GM18519 (cell line): ENCODE measurements around the gene CCDC194.

Experiments used
- ATAC-seq: cut with Tn5 transposase; IDR thresholded peaks from one replicate; pipeline ENCODE4 v1.9.1; 2021; ENCODE audit warnings: mild to moderate bottlenecking, moderate library complexity; ENCODE audit not compliant: unreplicated experiment, low FRiP score

Gene CCDC194, protein sequence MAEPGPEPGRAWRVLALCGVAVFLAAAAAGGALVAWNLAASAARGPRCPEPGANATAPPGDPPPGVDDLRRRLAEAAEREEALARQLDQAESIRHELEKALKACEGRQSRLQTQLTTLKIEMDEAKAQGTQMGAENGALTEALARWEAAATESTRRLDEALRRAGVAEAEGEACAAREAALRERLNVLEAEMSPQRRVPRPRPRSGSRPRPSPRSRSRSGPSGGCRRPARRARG

DNA sequence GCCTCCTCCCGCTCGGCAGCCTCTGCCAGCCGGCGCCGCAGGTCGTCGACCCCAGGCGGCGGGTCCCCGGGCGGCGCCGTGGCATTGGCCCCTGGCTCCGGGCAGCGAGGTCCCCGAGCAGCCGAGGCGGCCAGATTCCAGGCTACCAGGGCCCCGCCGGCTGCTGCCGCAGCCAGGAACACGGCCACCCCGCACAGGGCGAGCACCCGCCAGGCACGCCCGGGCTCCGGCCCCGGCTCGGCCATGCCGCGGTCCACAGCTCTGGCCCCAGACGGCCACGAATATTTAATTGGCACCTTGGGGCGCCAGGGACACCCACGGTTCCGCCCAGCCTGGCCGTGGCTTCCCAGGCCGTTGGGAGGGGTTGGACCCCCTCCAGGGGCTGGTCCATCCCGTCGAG is at the start of gene CCDC194:
TSS of gene CCDC194 (minus strand) at position 283 of the 400 bp plus-strand sequence. CDS start at position 245, 38 bp downstream.
- no peak for ATAC-seq

DNA sequence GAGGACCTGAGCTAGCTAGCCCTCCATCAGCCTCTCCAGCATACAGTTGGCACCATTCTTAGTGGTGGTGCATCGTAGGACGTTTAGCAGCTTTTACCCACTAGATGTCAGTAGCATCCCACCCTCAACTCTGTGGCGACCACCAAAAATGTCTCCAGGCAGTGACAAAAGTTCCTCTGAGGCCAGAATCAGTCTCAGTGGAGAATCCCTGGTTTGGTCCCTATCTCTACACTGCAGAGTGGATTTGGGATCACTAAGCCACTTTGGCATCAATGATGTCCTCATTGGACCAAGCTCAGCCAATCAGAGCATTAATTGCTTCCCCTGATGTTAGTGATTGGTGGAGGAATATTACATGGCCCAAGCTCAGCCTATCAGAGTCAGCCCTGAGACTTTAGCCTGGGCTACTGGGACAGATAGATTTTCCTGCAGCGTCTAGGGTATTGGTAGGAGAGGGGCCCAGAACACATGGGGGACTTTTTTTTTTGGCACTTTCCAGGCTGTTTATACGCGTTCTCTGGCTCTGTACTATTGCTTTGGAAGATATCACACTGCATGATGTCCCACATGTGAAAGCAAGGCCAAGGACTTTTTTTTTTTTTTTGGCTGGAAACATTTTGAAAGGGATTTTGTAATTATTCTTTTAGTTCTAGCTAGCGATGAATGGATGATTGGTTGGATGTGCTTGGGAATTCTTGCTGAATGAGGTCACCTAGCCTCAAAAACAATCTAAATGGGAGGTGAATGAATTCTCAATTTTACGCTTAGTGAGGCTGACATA is 47.4 kb upstream of the CCDC194 start:
- no peak for ATAC-seq

DNA sequence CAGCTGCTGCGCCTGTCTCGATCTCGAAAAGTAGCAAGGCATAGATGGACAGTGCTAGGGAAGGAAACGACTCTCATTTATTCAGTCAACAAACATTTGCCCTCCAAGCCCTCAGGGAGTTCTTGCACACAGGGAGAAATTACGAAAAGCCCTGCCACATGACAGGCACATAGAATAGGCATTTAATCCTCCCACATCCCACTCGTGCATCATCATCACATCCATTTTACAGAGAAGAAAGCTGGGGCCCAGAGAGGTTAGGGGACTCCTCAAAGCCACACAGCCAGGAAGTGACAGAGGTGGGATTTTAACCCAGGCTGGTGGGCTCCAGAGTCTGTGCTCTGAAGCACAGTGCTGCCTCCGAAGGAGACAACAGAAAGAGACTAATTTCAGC is 42.9 kb upstream of the CCDC194 start:
- no peak for ATAC-seq

DNA sequence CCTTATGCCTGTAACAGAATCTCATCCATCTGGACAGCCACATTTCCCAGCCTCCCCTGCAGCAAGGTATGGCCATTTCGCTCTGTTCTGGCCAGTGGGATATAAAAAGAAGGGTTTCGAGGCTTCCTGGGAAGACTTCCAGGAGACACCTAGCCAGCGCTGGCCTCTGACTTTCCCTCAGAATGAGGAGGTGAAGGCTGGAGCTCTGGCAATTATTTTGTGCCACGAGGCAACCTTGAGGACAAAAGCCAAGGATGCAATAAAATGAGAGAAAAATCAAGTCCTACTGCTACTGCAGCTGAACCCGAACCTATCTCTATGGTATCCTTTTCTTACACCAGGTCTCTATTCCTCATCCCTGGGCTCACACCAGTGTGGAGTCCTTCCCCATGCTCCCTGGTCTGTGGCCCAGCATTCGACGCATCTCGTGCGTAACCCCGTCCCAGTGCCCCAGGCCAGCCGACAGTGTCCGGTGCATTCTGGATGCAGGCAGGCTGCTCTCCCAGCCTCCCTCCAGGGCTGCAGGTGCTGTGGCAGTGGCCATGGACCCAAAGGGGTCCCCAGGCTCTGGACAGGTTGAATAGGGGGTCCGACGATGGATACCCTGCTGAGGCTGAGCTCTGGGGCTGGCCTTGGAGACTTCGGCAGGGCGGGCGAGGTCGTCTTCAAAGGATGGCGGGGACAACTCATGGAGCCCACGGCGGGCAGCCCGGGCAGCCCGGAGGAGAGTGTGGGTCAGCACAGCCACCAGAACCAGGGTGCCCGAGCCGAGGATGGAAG is 42.3 kb upstream of the CCDC194 start:
- no peak for ATAC-seq

DNA sequence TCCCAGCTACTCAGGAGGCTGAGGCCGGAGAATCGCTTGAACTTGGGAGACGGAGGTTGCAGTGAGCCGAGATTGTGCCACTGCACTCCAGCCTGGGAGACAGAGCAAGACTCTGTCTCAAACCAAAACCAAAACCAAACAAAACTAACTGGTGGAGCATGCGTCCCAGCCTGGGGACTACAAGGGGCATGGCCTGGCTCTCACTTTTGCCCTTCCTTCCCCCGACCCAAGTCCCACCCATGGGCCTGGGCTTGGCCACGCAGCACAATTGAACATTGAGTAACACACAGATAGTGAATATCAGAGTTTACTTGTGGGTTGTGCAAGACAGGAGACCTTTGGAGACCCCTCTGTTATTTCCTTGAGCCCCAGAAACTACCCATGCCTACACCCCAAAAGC is 41.2 kb upstream of the CCDC194 start:
- ATAC-seq = no peak

DNA sequence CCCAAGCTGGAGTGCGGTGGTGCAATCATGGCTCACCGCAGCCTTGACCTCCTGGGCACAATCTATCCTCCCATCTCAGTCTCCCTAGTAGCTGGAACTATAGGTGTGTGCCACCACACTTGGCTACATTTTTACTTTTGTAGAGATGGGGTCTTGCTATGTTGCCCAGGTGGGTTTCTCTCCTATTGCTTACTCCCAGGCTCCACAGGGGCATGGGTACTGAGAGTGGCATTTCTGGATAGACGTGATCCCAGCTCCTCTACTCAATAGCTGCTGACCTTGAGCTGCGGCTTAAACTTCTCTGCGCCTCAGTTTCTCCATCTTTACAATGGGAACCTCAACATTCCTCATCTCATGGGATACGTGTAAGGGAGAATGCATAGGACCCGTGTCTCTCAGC is 37.4 kb upstream of the CCDC194 start:
- no peak for ATAC-seq

DNA sequence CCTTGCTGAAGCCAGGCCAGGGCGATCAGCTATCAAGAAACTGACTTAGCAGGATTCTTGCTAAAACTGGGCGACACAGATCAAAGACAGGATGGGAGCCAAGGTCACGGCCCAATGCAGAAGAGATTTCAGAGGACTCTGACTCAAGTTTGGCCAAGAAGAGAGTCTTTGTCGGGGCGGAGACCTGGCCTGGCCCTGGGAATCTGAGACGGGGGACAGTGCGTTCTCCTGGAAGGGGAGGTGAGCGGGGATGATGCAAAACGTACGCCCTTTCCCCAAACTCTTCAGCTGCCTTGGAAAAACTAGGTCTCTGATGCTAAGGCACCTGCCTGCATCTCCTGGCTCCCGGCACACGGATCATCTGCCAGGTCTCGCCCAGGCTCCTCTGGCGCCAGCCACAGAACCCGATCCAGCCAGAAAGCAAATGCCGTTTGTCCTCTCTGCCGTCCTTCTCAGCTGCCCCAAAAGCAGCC is 35.7 kb upstream of the CCDC194 start:
- ATAC-seq = no peak

DNA sequence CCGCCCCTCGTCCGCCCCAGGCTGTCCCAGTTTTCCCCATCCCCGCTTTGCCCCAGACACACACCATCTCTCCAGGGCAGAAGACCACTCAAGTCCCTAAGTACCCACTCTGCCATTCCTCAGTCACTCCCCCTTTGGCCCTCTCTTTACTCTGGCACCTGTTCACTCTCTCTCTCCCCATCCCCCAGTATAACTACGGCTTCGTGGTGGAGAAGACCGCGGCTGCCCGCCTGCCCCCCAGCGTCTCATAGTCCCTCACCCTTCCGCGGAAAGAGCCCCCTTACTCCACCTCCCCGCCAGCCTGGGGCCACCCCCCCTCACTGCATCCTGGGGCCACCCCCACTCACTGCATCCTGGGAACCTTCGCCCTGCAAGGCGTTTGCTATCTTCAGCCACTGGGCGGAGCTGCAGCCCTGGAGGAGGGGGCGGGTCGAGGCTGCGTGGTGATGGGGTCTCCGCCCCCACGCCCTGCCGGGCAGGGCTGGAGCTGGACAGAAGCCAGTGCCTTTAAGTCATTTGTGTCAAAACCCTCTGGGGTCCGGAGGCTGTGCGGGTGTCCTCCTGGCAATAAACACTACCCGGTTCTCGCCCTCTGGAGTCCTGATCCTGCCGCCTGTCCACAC is 30.9 kb upstream of the CCDC194 start:
- no peak for ATAC-seq

DNA sequence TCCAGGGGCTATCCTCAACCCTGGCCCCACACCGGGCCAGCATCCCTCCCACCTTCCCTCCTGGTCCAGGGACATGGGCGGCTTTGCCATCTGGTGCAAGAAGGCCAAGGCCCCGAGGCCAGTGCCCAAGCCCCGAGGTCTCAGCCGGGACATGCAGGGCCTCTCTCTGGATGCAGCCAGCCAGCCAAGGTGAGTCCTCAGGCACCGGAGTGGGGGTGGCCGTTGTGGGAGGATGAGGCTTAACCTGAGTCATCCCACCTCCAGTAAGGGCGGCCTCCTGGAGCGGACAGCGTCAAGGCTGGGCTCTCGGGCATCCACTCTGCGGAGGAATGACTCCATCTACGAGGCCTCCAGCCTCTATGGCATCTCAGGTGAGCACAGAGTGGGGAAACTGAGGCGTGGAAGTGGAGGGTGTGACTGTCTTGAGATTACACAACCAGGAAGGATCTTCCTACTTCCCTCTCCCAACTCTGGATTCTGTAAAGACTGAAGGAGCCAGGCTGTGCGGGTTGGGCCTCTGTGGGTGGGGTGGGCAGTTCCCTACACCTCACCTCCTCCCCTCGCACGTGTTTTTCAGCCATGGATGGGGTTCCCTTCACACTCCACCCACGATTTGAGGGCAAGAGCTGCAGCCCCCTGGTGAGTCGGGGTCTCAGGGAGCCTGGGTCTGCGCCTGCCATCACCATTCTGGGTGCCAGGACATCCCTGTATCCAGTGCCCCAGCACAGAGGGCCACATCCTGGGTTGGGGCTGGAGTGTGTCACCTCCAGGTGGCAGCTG is 29.6 kb upstream of the CCDC194 start:
- ATAC-seq = no peak

DNA sequence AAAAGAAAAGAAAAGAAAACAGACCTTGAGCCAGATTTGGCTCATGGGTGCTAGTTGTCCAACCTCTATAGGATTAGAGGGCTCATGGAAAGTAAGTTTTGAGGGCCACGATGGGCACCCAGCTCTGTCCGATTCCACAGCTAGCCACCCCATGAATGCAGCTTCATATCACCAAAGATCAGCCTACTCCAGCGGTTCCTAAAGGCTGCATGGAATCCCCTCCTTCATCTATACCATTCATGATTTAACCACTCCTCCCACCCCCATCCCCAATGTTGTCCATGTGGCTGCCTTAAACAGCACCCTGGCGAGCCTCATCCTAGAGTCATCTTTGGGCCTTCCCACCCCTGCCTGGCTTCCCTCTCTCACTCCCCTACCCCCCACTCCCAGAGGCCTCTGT is 27.9 kb upstream of the CCDC194 start:
- no peak for ATAC-seq

DNA sequence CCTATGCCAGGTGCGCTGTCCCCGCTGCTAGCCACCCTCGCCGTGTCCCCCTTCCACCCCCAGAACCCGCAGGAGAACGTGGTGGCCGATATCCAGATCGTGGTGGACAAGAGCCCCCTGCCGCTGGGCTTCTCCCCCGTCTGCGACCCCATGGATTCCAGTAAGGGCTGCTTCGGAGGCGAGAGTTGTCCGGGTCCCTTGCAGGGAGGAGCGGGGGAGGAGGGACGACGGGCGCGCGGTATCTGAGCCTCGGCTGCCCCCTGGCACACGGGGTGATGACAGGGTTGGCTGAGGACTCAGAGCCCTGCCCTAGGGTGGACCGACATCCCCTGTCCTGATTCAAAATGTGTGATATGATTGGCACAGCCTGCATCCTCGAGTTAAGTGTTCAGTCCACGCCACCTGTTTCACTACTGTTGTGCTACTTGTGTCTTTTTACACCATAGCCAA is 26.5 kb upstream of the CCDC194 start:
- no peak for ATAC-seq

DNA sequence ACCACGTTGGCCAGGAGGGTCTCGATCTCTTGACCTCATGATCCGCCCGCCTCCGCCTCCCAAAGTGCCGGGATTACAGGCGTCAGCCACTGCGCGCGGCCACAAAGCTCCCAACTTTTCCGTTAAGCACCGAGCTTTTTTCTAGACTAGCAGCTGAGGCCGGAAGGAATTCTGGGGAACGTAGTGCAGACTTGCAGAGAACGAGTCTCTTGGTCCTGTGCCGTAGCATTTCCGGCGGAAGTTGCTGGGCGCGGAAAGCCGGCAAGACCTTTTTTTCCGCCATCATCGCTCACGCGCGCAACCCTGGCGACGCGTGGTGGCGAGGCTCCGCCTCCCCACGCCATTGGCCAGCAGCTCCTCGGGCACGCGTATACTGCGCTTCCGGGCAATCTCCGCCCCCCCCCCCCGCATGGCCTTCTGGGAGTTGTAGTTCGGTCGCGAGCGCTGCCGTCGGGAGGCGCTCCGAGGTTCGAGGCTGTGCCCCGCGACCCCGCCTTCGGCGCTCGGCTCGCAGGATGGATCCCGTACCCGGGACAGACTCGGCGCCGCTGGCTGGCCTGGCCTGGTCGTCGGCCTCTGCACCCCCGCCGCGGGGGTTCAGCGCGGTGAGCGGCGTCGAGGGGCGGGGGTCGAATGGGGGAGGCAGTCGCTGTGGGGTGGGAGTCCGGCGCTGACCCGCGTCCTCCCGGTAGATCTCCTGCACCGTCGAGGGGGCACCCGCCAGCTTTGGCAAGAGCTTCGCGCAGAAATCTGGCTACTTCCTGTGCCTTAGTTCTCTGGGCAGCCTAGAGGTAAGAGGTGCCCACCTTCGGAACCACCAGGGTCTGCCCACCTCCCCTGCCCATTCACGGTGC is 25.9 kb upstream of the CCDC194 start, which contains the start of gene MVB12A:
TSS of gene MVB12A (plus strand) at position 427 of the 854 bp plus-strand sequence. CDS start at position 516, 89 bp downstream.
- peak; percentile 77 for ATAC-seq

DNA sequence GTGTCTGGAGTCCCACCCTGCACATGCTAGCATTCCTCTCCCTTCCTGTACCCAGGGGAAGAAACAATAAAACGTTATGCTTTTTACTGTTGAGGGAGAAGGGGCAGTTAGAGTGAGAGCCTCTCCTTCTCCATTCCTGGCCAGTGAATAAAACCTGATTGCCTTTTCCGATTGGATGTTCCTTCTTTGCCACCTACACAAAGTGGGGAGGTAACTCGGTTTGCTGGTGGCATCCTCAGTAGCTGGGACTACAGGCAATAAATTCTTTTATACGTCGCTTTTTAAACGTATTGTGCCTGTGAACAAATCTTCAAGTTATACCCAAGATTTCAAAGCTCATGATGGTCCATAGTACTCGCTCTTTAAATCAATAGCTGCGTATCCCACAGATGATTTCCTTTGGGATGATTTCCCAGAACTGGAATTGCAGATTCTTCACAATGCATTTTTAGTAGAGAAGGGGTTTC is 25.2 kb upstream of the CCDC194 start:
- no peak for ATAC-seq

DNA sequence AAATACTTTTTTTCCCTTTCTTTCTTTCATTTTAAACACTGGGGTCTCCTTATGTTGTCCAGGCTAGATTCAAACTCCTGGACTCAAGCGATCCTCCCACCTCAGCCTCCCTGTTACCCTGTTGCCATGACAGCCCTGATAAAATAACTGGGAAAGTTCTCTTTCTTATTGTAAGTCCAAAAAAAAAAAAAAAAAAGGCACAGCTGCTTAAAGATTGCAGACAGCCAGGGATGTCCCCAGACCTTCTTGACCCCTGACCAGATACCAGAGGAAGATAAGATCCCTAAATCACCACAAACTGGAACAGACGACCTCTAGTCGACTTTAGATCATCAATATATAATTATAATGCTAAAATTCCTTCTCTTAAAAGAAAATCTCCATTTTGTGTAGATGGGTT is 24.7 kb upstream of the CCDC194 start:
- no peak for ATAC-seq

DNA sequence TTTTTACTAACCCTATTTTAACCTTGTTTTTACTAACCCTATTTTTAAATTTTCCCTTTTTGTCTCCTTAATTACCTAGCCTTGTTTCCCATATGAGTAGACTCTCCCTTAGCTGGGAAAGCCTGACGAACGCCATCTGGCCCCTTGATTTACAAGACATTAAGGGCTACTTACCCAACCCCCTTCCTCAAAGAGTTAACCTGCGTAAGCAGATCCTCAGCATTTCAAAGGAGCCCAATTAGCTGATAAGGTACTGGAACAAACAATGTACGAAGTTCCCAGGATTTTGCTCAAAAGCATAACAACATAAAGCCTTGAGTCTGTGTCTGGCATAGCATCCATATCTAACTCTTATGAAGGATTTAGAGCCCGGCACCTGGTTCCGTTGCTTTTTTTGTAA is 21.1 kb upstream of the CCDC194 start:
- ATAC-seq = no peak

DNA sequence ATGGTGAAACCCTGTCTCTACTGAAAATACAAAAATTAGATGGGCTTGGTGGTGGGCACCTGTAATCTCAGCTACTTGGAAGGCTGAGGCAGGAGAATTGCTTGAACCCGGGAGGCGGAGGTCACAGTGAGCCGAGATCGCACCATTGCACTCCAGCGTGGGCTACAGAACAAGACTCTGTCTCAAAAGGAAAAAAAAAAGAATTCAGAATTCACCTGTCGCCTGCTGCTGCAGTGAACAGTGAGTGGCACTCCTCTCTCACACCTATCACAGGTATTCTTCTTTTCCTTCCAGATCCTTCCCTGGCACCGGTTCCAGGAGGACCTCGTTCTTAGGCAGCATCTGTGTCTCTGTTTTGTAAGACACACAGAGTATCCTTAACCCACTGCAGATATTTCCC is 20.1 kb upstream of the CCDC194 start:
- ATAC-seq = no peak

DNA sequence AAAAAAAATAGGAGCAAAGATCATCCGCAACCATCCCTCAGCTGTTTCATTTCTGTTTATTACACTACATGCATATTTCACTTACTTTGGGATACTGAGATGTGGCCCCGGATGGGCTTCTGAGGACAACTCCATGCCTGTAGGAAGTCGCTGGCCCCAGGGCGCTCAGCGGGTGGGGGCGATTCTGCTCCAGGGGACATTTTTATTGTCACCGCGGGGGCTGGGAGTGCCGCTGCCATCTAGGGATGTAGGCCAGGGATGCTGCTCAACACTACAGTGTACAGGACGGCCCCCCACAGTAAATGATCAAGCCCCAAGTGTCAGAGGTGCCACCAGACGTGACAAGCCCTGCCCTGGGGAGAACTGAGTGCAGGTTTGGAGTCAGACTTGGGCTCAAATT is 17.8 kb upstream of the CCDC194 start:
- no peak for ATAC-seq

DNA sequence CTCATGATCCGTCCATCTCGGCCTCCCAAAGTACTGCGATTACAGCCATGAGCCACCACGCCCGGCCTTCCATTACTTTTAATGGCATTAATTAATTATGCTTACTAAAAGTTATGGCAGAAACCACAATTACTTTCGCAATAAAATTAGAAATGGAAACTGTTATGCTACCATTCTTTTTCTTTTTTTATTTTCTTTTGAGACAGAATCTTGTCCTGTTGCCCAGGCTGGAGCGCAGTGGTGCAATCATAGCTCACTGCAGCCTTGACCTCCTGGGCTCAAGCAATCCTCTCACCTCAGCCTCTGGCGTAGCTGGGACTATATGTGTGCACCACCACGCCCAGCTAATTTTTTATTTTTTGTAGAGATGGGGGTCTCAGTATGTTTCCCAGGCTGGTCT is 16.0 kb upstream of the CCDC194 start:
- ATAC-seq = no peak

DNA sequence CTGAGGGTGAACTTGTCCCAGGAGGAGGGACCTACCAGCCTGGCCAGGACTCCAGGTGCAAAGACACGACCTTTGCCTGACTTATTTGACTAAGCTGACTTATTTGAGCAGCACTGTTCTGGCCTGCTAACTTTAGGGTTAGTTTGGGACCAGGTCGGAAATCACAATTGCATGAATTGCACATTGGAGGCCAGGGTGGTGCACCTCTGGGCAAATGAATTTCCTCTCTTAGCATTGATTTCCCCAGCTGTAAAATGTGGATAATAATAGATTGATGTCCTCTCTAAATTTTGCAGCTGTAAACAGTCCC is 12.8 kb upstream of the CCDC194 start:
- no peak for ATAC-seq
